Common myeloid progenitor, CD34-positive (primary cell): ENCODE results near the gene PYM1.
"Not testable (repeated sequence)": the region's sequence is repeated elsewhere in the genome, so short reads cannot be mapped to it uniquely, and the experiment has no call there.

Source experiments
- CTCF ChIA-PET: fragments of 350-600 bp; sonication (Branson Sonifier 250); formaldehyde crosslinking; loops from one replicate; lab custom pipeline; 2021; ENCODE audit warnings: antibody characterized with exemption; lab: Charles Lee
- POLR2A ChIA-PET: fragments of 350-600 bp; sonication (Branson Sonifier 250); formaldehyde crosslinking; loops from one replicate; lab custom pipeline; 2021; ENCODE audit warnings: antibody characterized with exemption; lab: Charles Lee
- DNase-seq, 3 donors: peaks; one replicate each; pipeline versions ENCODE4 v3.0.0 to v3.0.0-alpha.2; 2013
- H3K27ac ChIP-seq, 2 experiments: 1 replicate in 1 of 2; 2 replicates in 1 of 2; pipeline ENCODE4 v1.7.0; 2013; ENCODE audit warnings: inconsistent platforms in 2 of 2, low read length in 2 of 2, mild to moderate bottlenecking in 2 of 2, low read depth in 1 of 2, moderate library complexity in 1 of 2; ENCODE audit not compliant: severe bottlenecking in 2 of 2, insufficient read depth in 1 of 2, poor library complexity in 1 of 2
- H3K27me3 ChIP-seq, 5 experiments: replicated peaks in 2 of 5; 1 replicate in 3 of 5; 2 replicates in 2 of 5; pipeline versions ENCODE4 v1.6.1 to v1.7.0; 2013; ENCODE audit warnings: low read length in 4 of 5, mild to moderate bottlenecking in 2 of 5, moderate library complexity in 2 of 5, inconsistent platforms in 1 of 5; ENCODE audit not compliant: insufficient read depth in 5 of 5, control insufficient read depth in 4 of 5
- H3K36me3 ChIP-seq, 4 experiments: 1 replicate in 2 of 4; 2 replicates in 2 of 4; pipeline versions ENCODE4 v1.6.1 to v1.7.0; 2013; ENCODE audit warnings: low read length in 3 of 4, control low read depth in 1 of 4, mild to moderate bottlenecking in 1 of 4; ENCODE audit not compliant: control insufficient read depth in 4 of 4, insufficient read depth in 4 of 4
- H3K4me1 ChIP-seq, 4 experiments: 1 replicate in 3 of 4; 2 replicates in 1 of 4; pipeline versions ENCODE4 v1.6.1 to v1.7.1; 2013; ENCODE audit warnings: low read length in 3 of 4, mild to moderate bottlenecking in 3 of 4, control low read depth in 1 of 4, inconsistent platforms in 1 of 4, moderate library complexity in 1 of 4; ENCODE audit not compliant: control insufficient read depth in 4 of 4, insufficient read depth in 4 of 4; ENCODE audit errors: control extremely low read depth in 1 of 4
- H3K4me3 ChIP-seq, 7 experiments: 1 replicate in 4 of 7; 2 replicates in 3 of 7; pipeline versions ENCODE4 v1.5.1 to v1.7.0; 2013; ENCODE audit warnings: mild to moderate bottlenecking in 7 of 7, low read length in 6 of 7, moderate library complexity in 6 of 7, inconsistent platforms in 2 of 7, low read depth in 2 of 7, control low read depth in 1 of 7; ENCODE audit not compliant: insufficient read depth in 4 of 7, control insufficient read depth in 1 of 7; ENCODE audit errors: extremely low read depth in 1 of 7
- H3K9me3 ChIP-seq, 5 experiments: 1 replicate in 4 of 5; 2 replicates in 1 of 5; pipeline versions ENCODE4 v1.6.1 to v1.7.1; 2013; ENCODE audit warnings: low read length in 4 of 5, mild to moderate bottlenecking in 2 of 5, inconsistent platforms in 1 of 5, low read depth in 1 of 5, moderate library complexity in 1 of 5; ENCODE audit not compliant: control insufficient read depth in 4 of 5, insufficient read depth in 2 of 5; ENCODE audit errors: control extremely low read depth in 1 of 5
- WGBS: methylation state at CpG from one replicate; pipeline ENCODE4 v1.1.5; 2013; ENCODE audit not compliant: insufficient coverage; 5-methylcytosine and 5-hydroxymethylcytosine counted together

PYM1 gene

GRCh38 chr12:55866454-55867004 lies 61.2 kb downstream of the PYM1 start:
- H3K4me1 ChIP-seq, H3K27me3 ChIP-seq, DNase-seq, CTCF ChIA-PET, H3K27ac ChIP-seq, POLR2A ChIA-PET, H3K36me3 ChIP-seq, H3K4me3 ChIP-seq: not testable (repeated sequence)
- peaks cover 0 to 18% (median 4%) of the 10 kb centered on the region in 5 experiments for H3K9me3 ChIP-seq
- WGBS: 100% methylated on average over 1 of the region's 3 CpGs

- no peaks in the 10 kb centered on the region for H3K36me3 ChIP-seq
- CTCF ChIA-PET: no interaction called here
Observed at GRCh38 chr12:55865327-55865726, 62.4 kb downstream of the PYM1 start.

GRCh38 chr12:55862931-55863330 lies 64.8 kb downstream of the PYM1 start:
- H3K4me1 ChIP-seq, POLR2A ChIA-PET, H3K27me3 ChIP-seq, DNase-seq, H3K27ac ChIP-seq, H3K36me3 ChIP-seq, H3K4me3 ChIP-seq: not testable (repeated sequence)
- CTCF ChIA-PET: interaction anchor here (1.2 kb wide), 1 partner anchor 87 kb away, joined by 3 read pairs; no protein-coding TSS in a partner anchor
- WGBS: 95% methylated on average over 5 of the region's 13 CpGs
- H3K9me3 ChIP-seq: peaks cover 0 to 18% (median 4%) of the 10 kb centered on the region in 5 experiments

More at GRCh38 chr12:55865327-55865726, 62.4 kb downstream of the PYM1 start:
- no peak for DNase-seq
- Histone ChIP-seq H3K4me1 (no peaks in the 10 kb centered on the region), H3K27me3 (no peaks in the 10 kb centered on the region), H3K4me3 (no peak overlapping the region), H3K27ac (no peak overlapping the region), H3K9me3 (peaks cover 0 to 18% (median 4%) of the 10 kb centered on the region in 5 experiments)
- POLR2A ChIA-PET: no interaction called here
- WGBS: no CpG with 5 or more reads among the region's 2 CpGs

- Histone ChIP-seq H3K27me3 (no peaks in the 10 kb centered on the region), H3K4me1 (no peaks in the 10 kb centered on the region), H3K36me3 (no peaks in the 10 kb centered on the region), H3K27ac (no peak overlapping the region), H3K9me3 (peaks cover 0 to 18% (median 4%) of the 10 kb centered on the region in 5 experiments), H3K4me3 (no peak overlapping the region)
- no peak for DNase-seq
- ChIA-PET CTCF (interaction anchor here (1.2 kb wide), 1 partner anchor 86 kb away, joined by 3 read pairs; no protein-coding TSS in a partner anchor), POLR2A (no interaction called here)
Observed at GRCh38 chr12:55862286-55862685, 65.4 kb downstream of the PYM1 start.

GRCh38 chr12:55861871-55862270 lies 65.8 kb downstream of the PYM1 start:
- Histone ChIP-seq H3K4me1 (no peaks in the 10 kb centered on the region), H3K36me3 (no peaks in the 10 kb centered on the region), H3K27ac (no peak overlapping the region), H3K4me3 (no peak overlapping the region), H3K9me3 (peaks cover 0 to 18% (median 4%) of the 10 kb centered on the region in 5 experiments), H3K27me3 (no peaks in the 10 kb centered on the region)
- ChIA-PET CTCF (interaction anchor here (1.2 kb wide), 1 partner anchor 85 kb away, joined by 3 read pairs; no protein-coding TSS in a partner anchor), POLR2A (no interaction called here)
- no peak for DNase-seq
- WGBS: 100% methylated on average over 1 of the region's 3 CpGs

- ChIA-PET CTCF (no interaction called here), POLR2A (no interaction called here)
- no peaks in the 10 kb centered on the region for H3K36me3 ChIP-seq
- H3K9me3 ChIP-seq: peaks cover 0 to 18% (median 4%) of the 10 kb centered on the region in 5 experiments
- no peaks in the 10 kb centered on the region for H3K4me1 ChIP-seq
- H3K4me3 ChIP-seq: no peak overlapping the region
- no peak for DNase-seq
- no peaks in the 10 kb centered on the region for H3K27me3 ChIP-seq
- WGBS: 97% methylated on average over 7 of the region's 8 CpGs
- no peak overlapping the region for H3K27ac ChIP-seq
Observed at GRCh38 chr12:55861396-55861795, 66.3 kb downstream of the PYM1 start.

- no peak for DNase-seq
- ChIA-PET POLR2A (no interaction called here), CTCF (interaction anchor here (1.4 kb wide), 1 partner anchor 33 kb away, joined by 4 read pairs; no protein-coding TSS in a partner anchor)
- Histone ChIP-seq H3K27me3 (peaks cover 0 to 1% (median 0%) of the 10 kb centered on the region in 5 experiments), H3K9me3 (no peaks in the 10 kb centered on the region), H3K4me3 (no peak overlapping the region), H3K4me1 (peaks cover 0 to 14% (median 11%) of the 10 kb centered on the region in 4 experiments), H3K27ac (no peak overlapping the region), H3K36me3 (no peaks in the 10 kb centered on the region)
- no CpG with 5 or more reads among the region's 1 CpG for WGBS
Observed at GRCh38 chr12:55852740-55853139, 75.0 kb downstream of the PYM1 start.
